ENCODE results near the gene HCRT.
"Not testable (repeated sequence)": the region's sequence is repeated elsewhere in the genome, so short reads cannot be mapped to it uniquely, and the experiment has no call there.

HCRT gene

GRCh38 chr17:42197564-42198156 is 12.4 kb upstream of the HCRT start:
- DNase-seq (ENCODE audit: low spot score), result no peak

GRCh38 chr17:42193969-42194899 is 9.0 kb upstream of the HCRT start, which contains the start of gene GHDC:
TSS of gene GHDC (minus strand) at chr17:42194494. CDS start at chr17:42193581, 913 bp downstream.
- peak; percentile 84 for DNase-seq (ENCODE audit: low spot score)

GRCh38 chr17:42193216-42193968 is 8.1 kb upstream of the HCRT start:
- DNase-seq (ENCODE audit: low spot score), result no peak

- DNase-seq (ENCODE audit: low spot score), result no peak
These were observed 7.2 kb upstream of the HCRT start for GRCh38 chr17:42192189-42193126.

GRCh38 chr17:42191275-42191608 is 6.0 kb upstream of the HCRT start:
- no peak for DNase-seq (ENCODE audit: low spot score)

GRCh38 chr17:42190491-42191274 is 5.4 kb upstream of the HCRT start:
- DNase-seq (ENCODE audit: low spot score), result no peak

- no peak for DNase-seq (ENCODE audit: low spot score)
These were observed 4.4 kb upstream of the HCRT start for GRCh38 chr17:42189651-42189965.

GRCh38 chr17:42188749-42189650 is 3.7 kb upstream of the HCRT start:
- DNase-seq (ENCODE audit: low spot score), result no peak

- DNase-seq (ENCODE audit: low spot score), result no peak
These were observed 2.6 kb upstream of the HCRT start for GRCh38 chr17:42187833-42188232.

- DNase-seq (ENCODE audit: low spot score), result not testable (repeated sequence)
These were observed 939 bp upstream of the HCRT start for GRCh38 chr17:42186191-42186590.

GRCh38 chr17:42185621-42185930 is 324 bp upstream of the HCRT start:
- no peak for DNase-seq (ENCODE audit: low spot score)

GRCh38 chr17:42183741-42184711 is 1.2 kb downstream of the HCRT start:
- peak; percentile 70 for DNase-seq (ENCODE audit: low spot score)

- DNase-seq (ENCODE audit: low spot score), result no peak
These were observed 2.1 kb downstream of the HCRT start for GRCh38 chr17:42182927-42183734.

- no peak for DNase-seq (ENCODE audit: low spot score)
These were observed 3.4 kb downstream of the HCRT start for GRCh38 chr17:42181851-42182207.

- DNase-seq (ENCODE audit: low spot score), result peak; percentile 88
These were observed 4.1 kb downstream of the HCRT start, which contains the start of gene KCNH4 for GRCh38 chr17:42180922-42181850. TSS of gene KCNH4 (minus strand) at chr17:42181142. CDS start at chr17:42180945, 197 bp downstream.

- no peak for DNase-seq (ENCODE audit: low spot score)
These were observed 4.8 kb downstream of the HCRT start for GRCh38 chr17:42180411-42180921.
